ENCODE results near the gene DLGAP4.

DLGAP4 gene

DNA sequence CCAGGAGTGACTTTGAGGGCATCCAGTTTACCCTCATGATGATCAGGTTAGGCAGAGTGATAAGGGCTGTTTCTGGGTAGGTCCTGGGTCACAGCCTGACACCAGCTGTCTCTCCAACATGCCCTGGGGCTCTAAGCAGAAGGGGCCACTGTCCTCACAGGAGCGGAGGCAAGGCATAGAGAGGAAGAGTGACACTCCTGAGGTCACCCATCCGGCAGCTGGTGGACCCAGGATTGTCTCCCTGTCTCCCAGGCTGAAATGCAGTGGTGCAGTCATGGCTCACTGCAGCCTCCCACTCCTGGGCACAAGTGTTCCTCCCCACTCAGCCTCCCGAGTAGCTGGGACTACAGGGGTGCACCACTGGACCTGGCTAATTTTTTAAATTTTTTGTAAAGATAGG lies 12.0 kb downstream of the DLGAP4 start:
- no peak overlapping the region for H3K27ac ChIP-seq (replicated peaks)
- DNase-seq (ENCODE audit: low read depth in 1 of 2, low spot score in 1 of 2): no peak
- no peak overlapping the region for H3K4me3 ChIP-seq (replicated peaks; ENCODE audit: insufficient read depth, low read length)
- TF ChIP-seq GABPA (IDR thresholded peaks at IDR 0.05; ENCODE audit: low read depth): no peak
- no peak for TF ChIP-seq POLR2AphosphoS5 (IDR thresholded peaks at IDR 0.05; ENCODE audit: low read depth)
- TF ChIP-seq, protein P1, sequence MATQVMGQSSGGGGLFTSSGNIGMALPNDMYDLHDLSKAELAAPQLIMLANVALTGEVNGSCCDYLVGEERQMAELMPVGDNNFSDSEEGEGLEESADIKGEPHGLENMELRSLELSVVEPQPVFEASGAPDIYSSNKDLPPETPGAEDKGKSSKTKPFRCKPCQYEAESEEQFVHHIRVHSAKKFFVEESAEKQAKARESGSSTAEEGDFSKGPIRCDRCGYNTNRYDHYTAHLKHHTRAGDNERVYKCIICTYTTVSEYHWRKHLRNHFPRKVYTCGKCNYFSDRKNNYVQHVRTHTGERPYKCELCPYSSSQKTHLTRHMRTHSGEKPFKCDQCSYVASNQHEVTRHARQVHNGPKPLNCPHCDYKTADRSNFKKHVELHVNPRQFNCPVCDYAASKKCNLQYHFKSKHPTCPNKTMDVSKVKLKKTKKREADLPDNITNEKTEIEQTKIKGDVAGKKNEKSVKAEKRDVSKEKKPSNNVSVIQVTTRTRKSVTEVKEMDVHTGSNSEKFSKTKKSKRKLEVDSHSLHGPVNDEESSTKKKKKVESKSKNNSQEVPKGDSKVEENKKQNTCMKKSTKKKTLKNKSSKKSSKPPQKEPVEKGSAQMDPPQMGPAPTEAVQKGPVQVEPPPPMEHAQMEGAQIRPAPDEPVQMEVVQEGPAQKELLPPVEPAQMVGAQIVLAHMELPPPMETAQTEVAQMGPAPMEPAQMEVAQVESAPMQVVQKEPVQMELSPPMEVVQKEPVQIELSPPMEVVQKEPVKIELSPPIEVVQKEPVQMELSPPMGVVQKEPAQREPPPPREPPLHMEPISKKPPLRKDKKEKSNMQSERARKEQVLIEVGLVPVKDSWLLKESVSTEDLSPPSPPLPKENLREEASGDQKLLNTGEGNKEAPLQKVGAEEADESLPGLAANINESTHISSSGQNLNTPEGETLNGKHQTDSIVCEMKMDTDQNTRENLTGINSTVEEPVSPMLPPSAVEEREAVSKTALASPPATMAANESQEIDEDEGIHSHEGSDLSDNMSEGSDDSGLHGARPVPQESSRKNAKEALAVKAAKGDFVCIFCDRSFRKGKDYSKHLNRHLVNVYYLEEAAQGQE (IDR thresholded peaks at IDR 0.05; ENCODE audit: insufficient replicate concordance, low read depth): no peak
- TF ChIP-seq, protein P2, sequence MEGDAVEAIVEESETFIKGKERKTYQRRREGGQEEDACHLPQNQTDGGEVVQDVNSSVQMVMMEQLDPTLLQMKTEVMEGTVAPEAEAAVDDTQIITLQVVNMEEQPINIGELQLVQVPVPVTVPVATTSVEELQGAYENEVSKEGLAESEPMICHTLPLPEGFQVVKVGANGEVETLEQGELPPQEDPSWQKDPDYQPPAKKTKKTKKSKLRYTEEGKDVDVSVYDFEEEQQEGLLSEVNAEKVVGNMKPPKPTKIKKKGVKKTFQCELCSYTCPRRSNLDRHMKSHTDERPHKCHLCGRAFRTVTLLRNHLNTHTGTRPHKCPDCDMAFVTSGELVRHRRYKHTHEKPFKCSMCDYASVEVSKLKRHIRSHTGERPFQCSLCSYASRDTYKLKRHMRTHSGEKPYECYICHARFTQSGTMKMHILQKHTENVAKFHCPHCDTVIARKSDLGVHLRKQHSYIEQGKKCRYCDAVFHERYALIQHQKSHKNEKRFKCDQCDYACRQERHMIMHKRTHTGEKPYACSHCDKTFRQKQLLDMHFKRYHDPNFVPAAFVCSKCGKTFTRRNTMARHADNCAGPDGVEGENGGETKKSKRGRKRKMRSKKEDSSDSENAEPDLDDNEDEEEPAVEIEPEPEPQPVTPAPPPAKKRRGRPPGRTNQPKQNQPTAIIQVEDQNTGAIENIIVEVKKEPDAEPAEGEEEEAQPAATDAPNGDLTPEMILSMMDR (IDR thresholded peaks at IDR 0.05; ENCODE audit: insufficient read depth, low read length): no peak
- TF ChIP-seq SPI1 (IDR thresholded peaks at IDR 0.05; ENCODE audit: borderline replicate concordance, low read depth): no peak
- H3K27me3 ChIP-seq (ENCODE audit: insufficient read depth, poor library complexity, severe bottlenecking): no peaks in the 10 kb centered on the region

DNA sequence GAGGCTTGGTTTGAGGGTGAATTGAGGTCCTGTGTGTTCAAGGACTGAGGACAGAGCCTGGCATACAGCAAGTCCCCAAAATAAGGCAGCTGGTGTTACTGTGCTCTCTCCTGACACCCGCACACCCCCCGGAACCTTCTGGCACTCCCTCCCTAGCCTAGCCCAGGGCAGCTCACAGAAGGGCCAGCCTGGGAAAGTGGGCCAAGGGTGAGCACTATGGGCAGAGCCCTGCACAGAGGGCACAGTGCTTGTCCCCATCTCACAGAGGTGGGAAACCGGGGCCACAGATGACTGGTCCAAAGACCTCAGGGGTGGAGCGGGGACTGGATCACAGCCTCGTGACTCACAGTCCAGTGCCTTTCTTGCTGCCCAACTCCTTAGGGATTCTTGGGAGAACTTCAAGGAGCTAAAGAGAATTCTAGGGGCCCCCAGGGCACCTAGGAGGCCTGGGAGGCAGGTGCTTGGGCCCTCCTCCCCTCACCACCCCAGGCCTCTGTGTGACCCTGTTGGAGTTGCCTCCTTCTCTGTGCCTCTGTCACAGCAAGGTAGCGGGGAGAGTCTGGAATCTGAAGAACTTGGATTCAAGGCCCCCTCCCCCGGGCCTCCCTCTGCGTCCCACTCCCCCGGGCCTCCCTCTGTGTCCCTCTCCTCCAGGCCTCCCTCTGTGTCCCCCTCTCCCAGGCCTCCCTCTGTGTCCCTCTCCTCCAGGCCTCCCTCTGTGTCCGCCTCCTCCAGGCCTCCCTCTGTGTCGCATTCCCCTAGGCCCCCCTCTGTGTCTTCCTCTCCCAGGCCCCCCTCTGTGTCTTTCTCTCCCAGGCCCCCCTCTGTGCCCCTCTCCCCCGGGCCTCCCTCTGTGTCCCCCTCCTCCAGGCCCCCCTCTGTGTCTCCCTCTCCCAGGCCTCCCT lies 13.5 kb downstream of the DLGAP4 start:
- TF ChIP-seq, protein P1 (IDR thresholded peaks at IDR 0.05; ENCODE audit: insufficient replicate concordance, low read depth): no peak
- TF ChIP-seq POLR2AphosphoS5 (IDR thresholded peaks at IDR 0.05; ENCODE audit: low read depth) (no peak), SPI1 (IDR thresholded peaks at IDR 0.05; ENCODE audit: borderline replicate concordance, low read depth) (no peak), GABPA (IDR thresholded peaks at IDR 0.05; ENCODE audit: low read depth) (no peak)
- TF ChIP-seq, protein P2 (IDR thresholded peaks at IDR 0.05; ENCODE audit: insufficient read depth, low read length): no peak
- peaks cover 3% of the 10 kb centered on the region for H3K27me3 ChIP-seq (ENCODE audit: insufficient read depth, poor library complexity, severe bottlenecking)
- DNase-seq (ENCODE audit: low read depth in 1 of 2, low spot score in 1 of 2): no peak
- no peak overlapping the region for H3K27ac ChIP-seq (replicated peaks)
- H3K4me3 ChIP-seq (replicated peaks; ENCODE audit: insufficient read depth, low read length): no peak overlapping the region

DNA sequence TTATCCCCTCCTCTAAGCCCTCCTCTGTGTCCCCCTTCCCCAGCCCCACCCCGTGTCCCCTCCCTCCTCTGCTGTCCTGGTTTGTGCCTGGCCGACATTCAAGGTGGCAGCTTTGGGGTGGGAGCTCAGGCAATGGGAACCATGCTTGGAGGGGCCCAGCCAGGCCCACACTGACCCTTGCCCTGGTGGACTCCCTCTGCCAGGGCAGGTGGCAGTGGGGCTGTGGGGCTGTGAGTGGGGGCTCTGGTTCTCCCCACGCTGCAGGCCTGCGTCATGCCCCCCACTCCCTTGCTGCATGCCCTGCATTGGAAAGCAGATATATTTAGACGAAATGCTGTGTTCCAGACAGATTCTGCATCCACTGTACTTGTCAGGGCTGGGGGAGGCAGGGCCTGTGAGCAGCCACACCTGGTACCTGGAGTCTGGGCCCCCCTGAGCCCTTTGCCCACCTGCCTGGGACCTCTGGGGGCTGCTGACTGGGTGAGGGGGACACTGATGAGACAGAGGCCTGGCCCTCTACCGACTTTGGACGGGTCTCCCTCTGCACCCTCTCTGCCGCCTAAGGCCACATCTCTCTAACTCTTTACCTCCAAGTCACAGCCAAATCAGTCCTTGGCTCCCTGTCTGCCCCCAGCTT lies 14.2 kb downstream of the DLGAP4 start:
- TF ChIP-seq, protein P2 (IDR thresholded peaks at IDR 0.05; ENCODE audit: insufficient read depth, low read length): no peak
- TF ChIP-seq SPI1 (IDR thresholded peaks at IDR 0.05; ENCODE audit: borderline replicate concordance, low read depth) (no peak), GABPA (IDR thresholded peaks at IDR 0.05; ENCODE audit: low read depth) (no peak), POLR2AphosphoS5 (IDR thresholded peaks at IDR 0.05; ENCODE audit: low read depth) (no peak)
- TF ChIP-seq, protein P1 (IDR thresholded peaks at IDR 0.05; ENCODE audit: insufficient replicate concordance, low read depth): no peak
- no peak for DNase-seq (ENCODE audit: low read depth in 1 of 2, low spot score in 1 of 2)
- Histone ChIP-seq H3K27me3 (ENCODE audit: insufficient read depth, poor library complexity, severe bottlenecking) (peaks cover 3% of the 10 kb centered on the region), H3K27ac (replicated peaks) (no peak overlapping the region), H3K4me3 (replicated peaks; ENCODE audit: insufficient read depth, low read length) (no peak overlapping the region)
